IPS DF 19.7 (cell line): ENCODE data around the gene UPP1.
"Not testable (repeated sequence)": the region's sequence is repeated elsewhere in the genome, so short reads cannot be mapped to it uniquely, and the experiment has no call there.

Experiments
- DNase-seq: peaks from one replicate; pipeline ENCODE4 v3.0.0-alpha.2; 2013; ENCODE audit warnings: low read depth, low spot score

Gene UPP1

DNA sequence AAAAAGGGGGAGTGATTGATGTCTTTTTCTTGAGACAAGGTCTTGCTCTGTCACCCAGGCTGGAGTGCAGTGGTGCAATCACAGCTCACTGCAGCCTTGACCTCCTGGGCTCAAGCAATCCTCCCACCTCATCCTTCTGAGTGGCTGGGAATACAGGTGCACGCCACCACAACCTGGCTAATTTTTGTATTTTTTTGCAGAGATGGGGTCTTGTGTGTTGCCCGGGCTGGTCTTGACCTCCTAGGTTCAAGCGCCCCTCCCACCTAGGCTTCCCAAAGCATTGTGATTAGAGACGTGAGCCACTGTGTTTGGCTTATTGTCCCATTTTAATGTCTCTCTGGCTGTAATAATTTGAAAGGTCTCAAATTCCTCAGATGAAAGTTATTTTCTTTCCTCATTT is 21.8 kb downstream of the UPP1 start:
- no peak for DNase-seq

DNA sequence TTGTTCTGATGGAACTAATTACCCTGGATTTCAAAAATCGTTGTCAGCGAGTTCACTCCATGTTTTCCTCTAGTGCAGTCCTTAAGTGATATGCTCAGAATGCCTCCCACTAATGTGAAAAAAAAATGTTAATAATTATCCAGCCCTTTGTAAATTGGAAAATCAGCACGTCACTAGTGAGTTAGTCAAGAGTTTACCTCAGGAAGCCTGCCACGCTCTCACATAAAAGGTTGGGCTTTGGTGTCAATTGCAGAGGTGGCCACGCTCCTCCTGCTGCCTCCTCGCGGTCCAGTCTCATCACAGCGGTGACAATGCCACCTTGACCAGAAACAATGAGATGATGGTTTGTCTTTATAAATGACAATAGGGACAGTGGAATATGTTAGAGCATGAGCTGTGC is 22.5 kb downstream of the UPP1 start:
- DNase-seq, result no peak

DNA sequence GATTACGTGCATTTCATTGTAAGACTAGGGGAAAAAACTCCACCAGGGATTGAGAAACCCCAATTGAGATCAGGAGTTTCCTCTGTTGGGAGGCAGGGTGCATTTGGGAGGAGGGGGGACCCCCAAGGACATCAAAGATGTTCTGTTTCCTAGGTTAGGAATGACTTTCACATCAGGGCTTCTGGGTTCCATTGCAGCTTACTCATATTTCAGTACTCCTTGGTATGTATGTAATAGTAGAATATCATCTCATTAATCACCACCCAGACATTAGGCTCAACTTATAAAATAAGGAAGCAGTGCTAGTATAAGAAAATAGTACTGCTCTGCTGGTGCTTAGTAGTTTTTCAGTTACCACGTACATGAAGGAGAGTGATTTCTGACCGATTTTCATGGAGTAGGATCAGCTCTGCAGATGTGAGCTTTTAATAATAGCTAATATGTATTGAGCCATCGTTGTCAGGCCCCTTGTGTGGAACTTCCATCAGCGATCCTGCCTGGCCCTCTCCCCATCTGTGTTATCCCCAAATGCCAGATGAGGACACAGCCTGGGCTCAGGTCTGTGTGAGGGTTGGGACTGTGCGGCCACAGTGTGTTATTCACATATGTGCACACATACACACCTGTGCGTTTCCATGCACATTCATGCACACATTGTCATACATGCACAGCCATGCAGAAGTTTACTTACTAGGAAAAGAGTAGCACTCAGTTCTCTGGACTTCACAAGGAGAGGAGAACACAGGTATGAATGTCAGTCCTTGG is 23.5 kb downstream of the UPP1 start:
- DNase-seq, result no peak

DNA sequence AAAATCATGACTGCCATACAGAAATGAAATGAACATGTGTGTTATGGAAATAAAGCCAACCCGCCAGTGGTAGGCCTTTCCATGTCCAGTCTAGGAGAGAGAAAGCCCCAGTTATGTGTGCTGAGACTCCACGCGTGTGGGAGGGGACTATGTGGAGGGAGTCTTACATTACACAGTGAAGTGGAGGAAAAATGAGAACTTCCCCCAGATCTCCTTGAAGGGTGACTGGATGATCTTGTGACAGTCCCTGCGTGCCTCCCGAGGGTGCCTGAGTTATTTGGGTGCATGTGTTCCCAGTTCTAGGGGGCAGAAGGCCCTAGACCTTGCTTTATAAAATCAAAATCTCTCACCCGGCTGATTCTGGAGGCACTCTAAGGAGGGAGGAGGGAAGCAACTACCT is 24.2 kb downstream of the UPP1 start:
- DNase-seq, result no peak

DNA sequence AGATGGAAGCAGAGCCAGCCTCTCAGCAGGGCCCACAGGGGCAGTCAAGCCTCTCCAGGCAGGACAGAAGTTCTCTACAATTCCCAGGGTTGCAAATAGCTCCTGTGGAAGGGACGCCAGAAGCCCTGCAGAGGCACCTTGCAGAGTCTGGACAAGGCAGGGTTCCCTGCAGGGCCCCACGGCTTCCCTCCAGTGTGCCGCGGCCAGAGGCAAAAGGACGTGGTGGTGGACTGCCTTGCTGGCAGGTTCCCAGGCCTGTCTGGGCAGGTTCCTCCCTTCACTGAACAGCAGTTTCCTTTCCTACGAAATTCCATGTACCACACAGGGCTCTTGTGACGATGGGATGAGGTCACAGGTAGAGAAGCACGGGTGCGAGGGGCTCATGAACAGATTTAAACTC is 25.1 kb downstream of the UPP1 start:
- DNase-seq, result no peak

DNA sequence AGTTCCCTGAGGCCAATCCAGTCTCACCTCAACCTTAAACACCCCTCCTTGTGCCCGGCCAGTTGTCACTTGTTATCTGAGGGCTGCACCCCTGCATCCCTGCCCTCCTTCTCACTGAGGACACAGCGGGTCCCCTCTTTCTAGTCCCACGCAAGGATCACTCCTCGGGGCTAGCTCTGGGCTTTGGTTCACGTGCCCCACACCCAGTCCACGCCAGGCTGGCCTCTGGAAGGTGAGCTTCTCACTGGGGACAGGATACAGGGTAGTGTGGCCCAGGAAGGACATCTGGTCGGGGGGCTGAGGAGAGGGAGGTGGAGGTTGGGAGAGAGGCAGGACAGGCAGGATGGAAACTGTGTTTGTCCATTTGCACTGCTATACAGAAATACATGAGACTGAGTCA is 25.5 kb downstream of the UPP1 start:
- no peak for DNase-seq

DNA sequence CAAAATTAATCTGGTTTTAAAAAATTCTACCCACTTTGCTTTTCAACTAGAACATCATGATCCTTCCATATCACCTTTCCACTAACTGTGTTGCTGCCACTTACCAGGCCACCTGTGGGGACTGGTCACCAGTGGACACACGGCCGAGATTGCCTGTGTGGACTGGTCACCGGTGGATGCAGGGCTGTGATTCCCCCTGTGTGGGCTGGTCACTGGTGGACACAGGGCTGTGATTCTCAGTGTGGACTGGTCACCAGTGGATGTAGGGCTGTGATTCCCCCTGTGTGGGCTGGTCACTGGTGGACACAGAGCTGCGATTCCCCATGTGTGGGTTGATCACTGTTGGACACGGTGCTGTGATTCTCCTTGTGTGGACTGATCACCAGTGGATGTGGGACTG is 27.0 kb downstream of the UPP1 start:
- DNase-seq, result no peak

DNA sequence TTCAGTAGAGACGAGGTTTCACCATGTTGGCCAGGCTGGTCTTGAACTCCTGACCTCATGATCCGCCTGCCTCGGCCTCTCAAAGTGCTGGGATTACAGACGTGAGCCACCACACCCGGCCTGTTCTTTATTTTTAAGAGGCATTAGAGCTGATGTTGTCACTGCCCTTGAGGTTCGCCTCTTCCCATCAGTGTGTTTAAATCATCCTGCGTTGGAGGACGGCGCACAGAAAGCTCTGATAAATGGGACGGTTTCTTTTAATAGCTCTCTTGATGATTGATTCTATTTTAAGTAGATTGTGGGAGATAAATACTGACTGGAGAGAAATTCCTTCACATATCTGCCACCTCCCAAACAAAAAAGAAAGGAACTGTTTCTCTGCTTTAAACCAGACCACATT is 29.0 kb downstream of the UPP1 start:
- no peak for DNase-seq

DNA sequence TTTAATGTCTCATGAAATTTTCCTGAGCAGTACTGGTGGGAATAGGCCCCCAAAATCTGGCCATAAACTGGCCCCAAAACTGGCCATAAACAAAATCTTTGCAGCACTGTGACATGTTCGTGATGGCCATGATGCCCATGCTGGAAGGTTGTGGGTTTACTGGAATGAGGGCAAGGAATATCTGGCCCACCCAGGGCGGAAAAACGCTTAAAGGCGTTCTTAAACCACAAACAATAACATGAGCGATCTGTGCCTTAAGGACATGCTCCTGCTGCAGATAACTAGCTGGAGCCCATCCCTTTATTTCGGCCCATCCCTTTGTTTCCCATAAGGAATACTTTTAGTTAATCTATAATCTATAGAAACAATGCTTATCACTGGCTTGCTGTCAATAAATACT is 31.5 kb downstream of the UPP1 start:
- DNase-seq, result not testable (repeated sequence)

DNA sequence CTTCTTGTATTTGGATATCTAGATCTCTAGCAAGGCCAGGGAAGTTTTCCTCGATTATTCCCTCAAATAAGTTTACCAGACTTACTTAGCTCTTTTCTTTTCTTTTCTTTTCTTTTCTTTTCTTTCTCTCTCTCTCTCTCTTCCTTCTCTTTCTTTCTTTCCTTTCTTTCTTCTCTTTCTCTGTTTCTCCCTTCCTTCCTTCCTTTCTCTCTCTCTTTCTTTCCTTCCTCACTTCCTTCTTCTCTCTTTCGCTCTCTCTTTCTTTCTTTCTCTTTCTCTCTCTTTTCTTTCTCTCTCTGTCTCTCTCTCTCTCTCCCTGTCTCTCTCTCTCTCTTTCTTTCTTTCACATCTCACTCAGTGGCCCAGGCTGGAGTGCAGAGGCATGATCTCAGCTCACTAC is 37.0 kb downstream of the UPP1 start:
- no peak for DNase-seq

DNA sequence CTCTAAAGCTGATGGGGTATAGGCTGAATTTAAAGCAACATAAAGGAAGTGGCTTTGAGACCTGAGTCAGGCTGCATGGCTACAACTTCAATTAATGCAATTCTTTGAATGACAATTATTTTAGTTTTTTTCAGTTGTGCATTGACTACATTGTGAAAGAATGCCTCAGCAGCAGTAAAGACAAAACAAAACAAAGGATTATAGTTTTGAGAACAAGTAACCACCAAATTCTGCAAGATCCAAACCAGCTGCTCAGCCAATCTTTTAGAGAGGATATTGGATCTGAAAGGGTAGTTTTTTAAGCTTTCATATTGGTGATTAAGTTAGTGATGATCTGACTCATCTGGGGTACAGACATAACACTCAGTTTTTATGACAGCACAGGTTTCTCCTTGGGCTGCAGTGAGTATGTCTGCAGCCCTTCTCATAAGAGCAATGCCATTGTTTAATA is 41.6 kb downstream of the UPP1 start:
- no peak for DNase-seq

DNA sequence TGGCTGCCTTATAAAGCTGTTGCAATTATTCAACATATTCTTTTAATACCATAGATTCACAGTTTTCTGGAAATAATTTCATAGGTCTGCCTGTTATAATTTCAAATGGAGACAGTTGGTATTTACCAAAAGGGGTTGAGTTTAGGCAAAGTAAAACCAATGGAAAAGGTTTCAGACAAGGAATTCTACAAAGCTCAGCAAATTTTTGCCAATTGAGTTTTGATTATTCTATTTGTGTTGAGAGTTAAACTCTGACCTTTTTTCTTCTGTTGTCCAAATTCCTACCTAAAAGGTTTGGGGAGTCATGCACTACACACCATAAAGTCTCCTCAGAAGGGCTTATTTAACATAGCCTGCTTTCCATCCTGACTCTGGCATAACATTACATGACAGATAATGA is 43.7 kb downstream of the UPP1 start:
- no peak for DNase-seq

DNA sequence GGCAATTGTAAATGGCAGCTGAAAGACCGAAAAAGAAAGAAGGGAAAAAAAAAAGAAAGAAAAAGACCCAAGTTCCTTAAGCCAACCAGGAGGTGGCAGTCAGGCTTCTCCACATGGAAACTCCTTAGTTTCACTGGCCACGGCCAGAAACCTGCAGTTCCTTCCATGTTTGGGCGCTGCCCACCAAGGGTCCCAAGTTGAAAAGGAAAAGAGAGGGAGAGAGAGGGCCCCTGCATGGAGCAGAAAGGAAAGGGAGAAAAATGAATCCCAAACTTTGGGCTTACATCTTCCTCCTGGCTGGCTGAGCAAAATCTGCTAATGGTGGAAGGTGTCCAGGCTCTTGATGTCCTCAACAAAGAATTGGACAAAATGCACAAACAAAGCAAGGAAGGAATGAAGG is 50.4 kb downstream of the UPP1 start:
- DNase-seq, result no peak

DNA sequence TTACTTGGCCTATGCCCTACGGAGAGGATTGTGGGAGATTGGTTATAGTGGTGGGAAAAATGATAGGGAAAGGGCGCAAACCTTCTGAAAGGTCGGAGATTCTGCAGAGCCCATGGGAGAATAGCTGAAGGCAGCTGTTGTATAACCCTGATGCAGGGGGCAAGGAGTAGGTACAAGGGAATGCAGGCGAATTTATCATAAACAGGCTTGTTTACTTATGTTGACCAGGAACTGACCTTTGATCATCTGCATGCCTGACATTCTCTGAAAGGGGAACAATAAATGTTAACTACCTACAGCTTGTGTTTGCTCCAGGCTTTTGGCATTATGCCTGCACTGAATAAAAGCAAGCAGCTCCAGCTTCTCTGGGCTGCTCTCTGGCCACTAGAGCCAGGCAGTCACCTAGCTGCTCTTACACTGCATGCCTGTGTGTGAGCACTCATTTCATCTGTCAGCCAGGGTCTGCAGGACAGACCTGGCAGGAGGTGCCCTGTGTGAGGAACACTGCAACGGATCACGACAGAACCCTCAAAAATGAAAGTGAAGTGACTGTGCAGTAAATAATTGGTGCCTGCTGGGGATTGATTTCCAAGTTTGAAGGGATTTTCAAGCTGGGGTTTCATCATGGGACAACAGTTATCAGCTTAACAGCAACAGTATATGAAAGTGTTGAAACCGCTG is 51.1 kb downstream of the UPP1 start:
- no peak for DNase-seq

DNA sequence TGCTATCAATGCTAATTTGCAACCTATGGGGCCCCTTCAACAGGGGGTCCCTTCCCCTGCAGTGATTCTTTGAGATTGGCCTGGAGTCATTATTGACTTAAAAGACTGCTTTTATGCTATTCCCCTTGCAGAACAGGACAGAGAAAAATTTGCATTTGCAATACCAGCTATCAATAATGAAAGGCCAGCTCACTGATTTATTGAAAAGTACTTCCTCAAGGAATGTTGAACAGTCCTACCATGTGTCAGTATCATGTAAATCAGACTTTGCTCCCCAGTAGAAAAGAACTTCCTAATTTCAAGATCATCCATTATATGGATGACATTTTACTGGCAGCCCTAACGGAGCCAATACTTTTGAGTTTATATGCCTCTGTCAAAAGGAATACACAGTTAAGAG is 52.5 kb downstream of the UPP1 start:
- no peak for DNase-seq

DNA sequence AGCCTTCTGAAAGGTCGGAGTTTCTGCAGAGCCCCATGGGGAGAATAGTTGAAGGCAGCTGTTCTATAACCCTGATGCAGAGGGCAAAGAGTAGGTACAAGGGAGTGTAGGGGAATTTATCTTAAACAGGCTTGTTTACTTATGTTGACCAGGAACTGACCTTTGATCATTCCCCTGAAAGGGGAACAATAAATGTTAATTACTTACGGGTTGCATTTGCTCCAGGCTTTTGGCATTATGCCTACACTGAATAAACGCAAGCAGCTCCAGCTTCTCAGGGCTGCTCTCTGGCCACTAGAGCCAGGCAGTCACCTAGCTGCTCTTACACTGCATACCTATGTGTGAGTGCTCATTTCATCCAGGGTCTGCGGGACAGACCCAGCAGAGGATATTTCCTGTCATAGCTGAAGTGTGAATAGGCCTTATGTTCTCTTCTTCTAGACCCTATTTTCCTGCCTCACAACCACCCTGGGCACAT is 55.3 kb downstream of the UPP1 start:
- DNase-seq, result no peak

DNA sequence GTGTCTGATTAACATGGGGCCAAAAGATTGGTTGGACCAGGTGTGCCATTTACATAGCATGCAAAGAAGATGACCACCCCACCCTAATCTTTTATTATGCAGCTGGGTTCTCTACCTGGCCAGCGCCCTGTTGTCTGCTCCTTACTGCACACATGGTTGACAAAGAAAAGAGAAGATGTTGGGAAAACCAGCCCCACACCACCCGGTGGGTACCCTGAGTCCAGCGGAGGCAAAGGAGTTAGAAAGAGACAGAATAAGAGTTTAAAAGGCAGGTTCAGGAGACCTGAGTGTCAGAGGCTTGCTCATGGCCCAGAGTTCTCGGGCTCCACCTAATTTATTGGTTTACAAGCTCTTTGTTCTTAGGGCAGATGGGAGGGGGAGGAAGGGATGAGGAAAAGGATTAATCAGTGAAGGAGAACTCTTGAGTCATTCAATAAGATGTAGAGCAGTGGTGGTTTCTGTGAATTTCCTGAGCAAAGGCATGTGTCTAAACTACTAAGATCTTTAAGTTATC is 58.1 kb downstream of the UPP1 start:
- DNase-seq, result no peak

DNA sequence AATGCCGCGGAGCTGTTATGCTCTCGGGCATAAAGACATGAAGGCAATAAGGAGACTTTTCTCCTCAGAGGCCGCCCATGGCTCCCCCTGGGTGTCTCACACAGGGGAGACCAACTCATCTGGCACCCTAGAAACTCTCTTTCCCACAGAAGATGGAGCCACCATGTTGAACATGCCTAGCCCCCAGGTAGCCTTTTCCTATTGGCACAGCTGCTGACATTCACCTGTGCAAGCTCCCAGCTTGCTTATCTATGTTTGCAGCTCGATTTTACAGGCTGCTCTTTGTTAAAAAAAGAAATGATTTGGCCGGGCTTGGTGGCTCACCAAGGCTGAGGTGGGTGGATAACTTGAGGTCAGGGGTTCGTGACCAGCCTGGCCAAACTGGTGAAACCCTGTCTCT is 58.6 kb downstream of the UPP1 start:
- not testable (repeated sequence) for DNase-seq

DNA sequence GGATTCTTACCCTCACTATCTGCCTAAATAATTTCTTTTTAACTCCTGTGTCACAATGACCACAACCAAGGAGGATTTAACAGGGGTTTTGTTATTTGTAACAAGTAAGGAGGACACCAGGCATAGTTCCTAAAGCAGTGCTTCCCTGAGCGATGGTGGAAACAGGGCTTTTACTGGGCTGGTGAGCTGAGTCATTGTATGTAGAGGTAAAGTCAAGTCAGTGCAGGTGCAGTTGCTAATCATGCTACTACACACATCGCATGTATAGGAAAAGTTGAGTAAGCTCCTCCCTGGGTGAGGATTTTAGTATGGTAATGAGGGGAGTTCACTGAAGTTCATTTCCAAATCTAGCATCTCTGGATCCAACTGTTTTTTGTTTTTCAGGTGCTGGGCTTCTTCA is 59.2 kb downstream of the UPP1 start:
- DNase-seq, result no peak

DNA sequence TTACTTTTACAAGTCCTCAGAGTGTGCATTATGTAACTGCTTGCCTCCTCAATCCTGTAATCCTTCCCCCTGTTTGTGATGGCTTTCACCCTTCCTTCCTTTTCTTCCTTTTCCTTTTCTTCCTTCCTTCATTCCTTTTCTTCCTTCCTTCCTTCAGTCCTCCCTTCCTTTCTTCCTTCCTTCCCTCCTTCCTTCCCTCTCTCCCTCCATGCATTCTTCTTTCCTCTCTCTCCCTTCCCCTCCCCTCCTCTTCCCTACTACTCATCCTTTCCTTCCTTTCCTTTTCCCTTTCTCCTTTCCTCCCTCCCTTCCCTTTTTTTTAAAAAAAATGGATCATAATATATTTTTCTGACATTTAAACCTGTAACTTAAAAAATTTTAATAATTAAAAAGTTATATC is 60.0 kb downstream of the UPP1 start:
- no peak for DNase-seq

DNA sequence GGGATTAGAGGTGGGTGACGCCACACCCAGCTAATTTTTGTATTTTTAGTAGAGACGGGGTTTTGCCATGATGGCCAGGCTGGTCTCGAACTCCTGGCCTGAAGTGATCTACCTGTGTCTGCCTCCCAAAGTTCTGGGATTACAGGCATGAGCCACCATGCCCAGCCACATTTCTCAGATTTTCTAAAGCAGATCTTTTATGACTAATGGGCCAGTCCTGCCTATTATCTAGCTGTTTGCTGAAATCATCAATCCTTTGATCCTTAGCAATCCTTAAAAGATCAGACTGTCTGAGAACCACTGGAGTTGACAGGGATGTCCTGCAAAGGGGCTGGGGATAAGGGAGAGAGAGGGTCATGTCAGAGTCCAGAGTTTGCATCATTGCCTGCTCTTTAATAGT is 61.0 kb downstream of the UPP1 start:
- no peak for DNase-seq

DNA sequence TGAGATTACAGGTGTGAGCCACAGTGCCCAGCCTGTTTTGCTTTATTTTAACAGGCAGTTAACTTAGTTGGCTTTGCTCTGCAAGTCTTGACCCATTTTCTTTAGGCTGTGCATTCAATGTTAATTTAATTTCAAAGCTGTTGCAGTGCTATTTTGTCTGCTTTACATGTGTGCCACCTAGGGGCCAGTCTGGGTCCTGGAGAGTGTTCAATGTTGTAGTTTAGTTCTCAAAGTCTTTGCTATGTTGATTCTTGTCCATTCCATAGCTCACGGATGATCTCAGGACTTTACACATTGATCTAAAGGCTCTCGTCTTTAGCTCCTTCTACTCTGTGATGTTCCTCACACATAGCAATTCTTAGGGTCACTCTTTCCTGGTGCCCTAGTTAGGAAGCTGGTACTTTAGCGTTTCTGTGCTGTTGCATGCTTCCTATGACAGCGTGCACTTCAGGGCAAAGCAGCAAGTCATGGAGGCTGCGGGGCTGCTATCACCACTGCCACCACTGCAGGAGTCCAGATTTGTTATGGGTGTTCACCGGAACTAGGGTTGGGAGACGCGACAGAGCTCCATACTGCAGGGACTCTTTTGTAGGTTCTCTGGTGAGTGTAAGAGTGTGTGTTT is 65.8 kb downstream of the UPP1 start:
- no peak for DNase-seq
